OCI-LY1 (cell line): ENCODE data around the gene ZNF474.

Experiments
- EZH2 ChIP-seq: fragments of 200-600 bp; sonication (generic), shearing (Covaris generic); IDR thresholded peaks from 2 replicates; pipeline ENCODE4 v1.8.0; 2017; ENCODE audit warnings: borderline replicate concordance, mixed run types, mild to moderate bottlenecking, antibody characterized with exemption, low read length, moderate library complexity, mixed read lengths
- TF ChIP-seq, protein P1 (sequence below): fragments of 200-600 bp; sonication (generic), shearing (Covaris generic); IDR thresholded peaks from 2 replicates; pipeline ENCODE4 v1.5.1; 2017; ENCODE audit warnings: mild to moderate bottlenecking, antibody characterized with exemption, low read length, moderate library complexity, mixed read lengths

DNA sequence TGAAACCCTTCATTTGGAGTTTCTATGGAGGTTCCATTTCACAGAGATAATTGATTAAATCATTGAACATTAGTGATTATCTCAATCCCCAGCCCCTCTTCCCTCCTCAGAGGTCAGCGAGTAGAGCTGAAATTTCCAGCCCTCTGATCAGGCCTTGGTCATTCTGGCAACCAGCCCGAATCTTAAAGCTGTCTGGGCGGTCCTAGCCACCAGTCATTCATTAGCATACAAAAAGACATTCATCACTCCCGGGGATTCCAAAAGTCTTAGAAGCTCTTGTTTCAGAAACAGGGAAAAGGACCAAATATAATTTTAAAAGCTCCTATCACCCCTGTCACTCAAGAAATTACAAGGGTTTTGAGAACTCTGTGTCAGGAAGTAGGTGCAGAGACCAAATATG is 41.3 kb downstream of the ZNF474 start:
- TF ChIP-seq, protein P1, sequence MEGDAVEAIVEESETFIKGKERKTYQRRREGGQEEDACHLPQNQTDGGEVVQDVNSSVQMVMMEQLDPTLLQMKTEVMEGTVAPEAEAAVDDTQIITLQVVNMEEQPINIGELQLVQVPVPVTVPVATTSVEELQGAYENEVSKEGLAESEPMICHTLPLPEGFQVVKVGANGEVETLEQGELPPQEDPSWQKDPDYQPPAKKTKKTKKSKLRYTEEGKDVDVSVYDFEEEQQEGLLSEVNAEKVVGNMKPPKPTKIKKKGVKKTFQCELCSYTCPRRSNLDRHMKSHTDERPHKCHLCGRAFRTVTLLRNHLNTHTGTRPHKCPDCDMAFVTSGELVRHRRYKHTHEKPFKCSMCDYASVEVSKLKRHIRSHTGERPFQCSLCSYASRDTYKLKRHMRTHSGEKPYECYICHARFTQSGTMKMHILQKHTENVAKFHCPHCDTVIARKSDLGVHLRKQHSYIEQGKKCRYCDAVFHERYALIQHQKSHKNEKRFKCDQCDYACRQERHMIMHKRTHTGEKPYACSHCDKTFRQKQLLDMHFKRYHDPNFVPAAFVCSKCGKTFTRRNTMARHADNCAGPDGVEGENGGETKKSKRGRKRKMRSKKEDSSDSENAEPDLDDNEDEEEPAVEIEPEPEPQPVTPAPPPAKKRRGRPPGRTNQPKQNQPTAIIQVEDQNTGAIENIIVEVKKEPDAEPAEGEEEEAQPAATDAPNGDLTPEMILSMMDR = no peak
- no peak for TF ChIP-seq EZH2
